Endometrium (tissue), 2 donors: ENCODE data around the gene KSR2.
"Not testable (repeated sequence)": the region's sequence is repeated elsewhere in the genome, so short reads cannot be mapped to it uniquely, and the experiment has no call there.

Source experiments
- FAIRE-seq: peaks from 2 replicates; lab custom pipeline; 2012; peaks lifted over from hg19 to GRCh38; lab: Jason Lieb, UNC
- donor health status: control.
- donor health status: control.

KSR2 gene

GRCh38 chr12:117685110-117685926 lies 283.5 kb downstream of the KSR2 start:
- no peak for FAIRE-seq

GRCh38 chr12:117684471-117684870 lies 284.3 kb downstream of the KSR2 start:
- no peak for FAIRE-seq

- FAIRE-seq = no peak
Observed at GRCh38 chr12:117680312-117680711, 288.5 kb downstream of the KSR2 start.

- no peak for FAIRE-seq
Observed at GRCh38 chr12:117679776-117680175, 289.0 kb downstream of the KSR2 start.

- FAIRE-seq = no peak
Observed at GRCh38 chr12:117674763-117675162, 294.0 kb downstream of the KSR2 start.

- FAIRE-seq = no peak
Observed at GRCh38 chr12:117674313-117674712, 294.5 kb downstream of the KSR2 start.

- FAIRE-seq = no peak
Observed at GRCh38 chr12:117671734-117672133, 297.1 kb downstream of the KSR2 start.

GRCh38 chr12:117664169-117664568 lies 304.6 kb downstream of the KSR2 start:
- no peak for FAIRE-seq

- no peak for FAIRE-seq
Observed at GRCh38 chr12:117662620-117663395, 306.0 kb downstream of the KSR2 start.

- no peak for FAIRE-seq
Observed at GRCh38 chr12:117662220-117662619, 306.6 kb downstream of the KSR2 start.

GRCh38 chr12:117661471-117661870 lies 307.3 kb downstream of the KSR2 start:
- FAIRE-seq = no peak

GRCh38 chr12:117660896-117661295 lies 307.9 kb downstream of the KSR2 start:
- no peak for FAIRE-seq

- FAIRE-seq = no peak
Observed at GRCh38 chr12:117658226-117658625, 310.6 kb downstream of the KSR2 start.

GRCh38 chr12:117649796-117650195 lies 319.0 kb downstream of the KSR2 start:
- FAIRE-seq = no peak

GRCh38 chr12:117646520-117646919 lies 322.3 kb downstream of the KSR2 start:
- FAIRE-seq = no peak

- no peak for FAIRE-seq
Observed at GRCh38 chr12:117645473-117645872, 323.3 kb downstream of the KSR2 start.

GRCh38 chr12:117643971-117644370 lies 324.8 kb downstream of the KSR2 start:
- FAIRE-seq = no peak

- FAIRE-seq = no peak
Observed at GRCh38 chr12:117641885-117642284, 326.9 kb downstream of the KSR2 start.

GRCh38 chr12:117640511-117640910 lies 328.3 kb downstream of the KSR2 start:
- no peak for FAIRE-seq

- FAIRE-seq = no peak
Observed at GRCh38 chr12:117629454-117629853, 339.3 kb downstream of the KSR2 start.

GRCh38 chr12:117628711-117629110 lies 340.1 kb downstream of the KSR2 start:
- FAIRE-seq = not testable (repeated sequence)

- FAIRE-seq = no peak
Observed at GRCh38 chr12:117622741-117623140, 346.0 kb downstream of the KSR2 start.

GRCh38 chr12:117622087-117622486 lies 346.7 kb downstream of the KSR2 start:
- no peak for FAIRE-seq
